Stimulated activated CD4-positive, alpha-beta T cell treated with anti-CD3 and anti-CD28 coated beads, Interleukin-4, amount 100 ng/mL, for 48 hours (primary cell): ENCODE results near the gene NCOR2.

Experiments
- DNase-seq, 2 donors: peaks; one replicate each; pipeline ENCODE4 v3.0.0-alpha.2; 2020; ENCODE audit warnings: low read depth in 2 of 2

Gene NCOR2

GRCh38 chr12:124525927-124526692 is 41.3 kb downstream of the NCOR2 start:
- DNase-seq: no peak

DNA sequence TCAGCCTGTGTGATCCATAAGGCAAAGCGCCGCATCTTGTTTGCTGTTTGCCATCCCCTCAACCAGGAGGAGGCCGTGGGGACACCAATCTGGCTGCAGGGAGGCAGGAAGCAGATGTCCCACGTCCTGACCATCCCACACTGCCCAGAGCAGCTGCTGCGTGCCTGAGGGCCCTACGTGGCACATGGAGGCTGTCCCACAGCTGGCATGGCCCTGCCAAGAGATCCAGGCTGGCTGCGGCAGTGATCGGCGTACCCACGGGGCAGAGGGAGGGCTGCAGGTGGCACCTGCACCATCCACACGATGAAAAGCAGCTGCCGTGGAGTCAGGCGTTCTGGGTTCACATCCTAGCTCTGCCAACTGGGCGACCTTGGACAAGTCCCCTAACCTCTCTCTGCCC is 42.0 kb downstream of the NCOR2 start:
- no peak for DNase-seq

DNA sequence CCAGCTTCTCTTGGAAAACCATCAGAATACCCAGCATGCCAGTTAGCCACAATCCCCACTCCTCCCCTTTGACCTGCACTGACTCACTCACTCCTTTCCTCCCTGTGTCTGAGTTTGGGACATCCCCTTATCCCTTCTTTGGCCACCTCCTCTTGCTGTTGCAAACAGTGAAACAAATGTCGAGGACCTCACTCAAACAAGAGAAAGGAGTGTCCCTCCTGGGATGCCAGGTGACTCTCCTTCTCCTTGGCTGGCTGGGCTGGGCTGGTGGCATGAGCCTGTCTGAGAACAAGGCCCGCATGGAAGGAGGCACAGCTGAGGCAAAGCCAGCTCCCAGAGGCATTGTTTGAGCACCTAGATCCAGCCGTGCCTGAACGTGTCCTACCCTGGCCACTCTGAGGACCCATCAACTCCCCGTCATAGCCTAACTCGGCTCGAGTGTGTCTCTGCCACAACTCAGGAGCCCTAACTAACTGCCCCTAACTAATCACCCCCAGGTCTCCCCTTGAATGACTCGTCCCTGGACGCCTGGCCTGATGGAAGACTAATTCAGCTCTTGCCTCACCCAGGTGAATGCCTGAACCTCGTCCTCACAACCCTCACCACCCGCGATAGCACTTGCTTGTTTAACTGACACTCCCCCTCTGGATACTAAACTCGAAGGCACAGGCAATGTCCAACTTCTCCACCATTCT is 43.0 kb downstream of the NCOR2 start:
- DNase-seq: no peak

- no peak for DNase-seq
Measured at GRCh38 chr12:124523071-124523470, 44.3 kb downstream of the NCOR2 start.

DNA sequence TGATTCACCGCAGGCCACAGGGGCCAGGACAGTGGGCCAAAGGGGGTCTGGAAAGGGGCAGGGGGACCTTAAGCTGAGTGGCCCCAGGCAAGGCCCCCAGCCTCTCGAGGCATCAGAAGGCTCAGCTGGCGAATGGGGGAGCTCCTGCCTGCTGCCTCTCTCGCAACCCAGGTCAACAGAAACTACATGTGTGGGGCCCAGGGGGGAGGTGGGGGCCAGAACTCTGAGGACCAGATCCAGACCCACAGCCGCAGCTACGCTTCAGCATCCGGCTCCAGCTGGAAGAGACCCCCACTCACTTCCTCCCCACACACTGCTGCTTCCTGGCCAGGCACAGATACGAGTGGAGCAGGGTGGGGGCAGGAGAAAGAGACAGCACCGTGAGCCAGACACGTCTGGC is 46.5 kb downstream of the NCOR2 start:
- no peak for DNase-seq

GRCh38 chr12:124520265-124520701 is 47.1 kb downstream of the NCOR2 start:
- DNase-seq: no peak

DNA sequence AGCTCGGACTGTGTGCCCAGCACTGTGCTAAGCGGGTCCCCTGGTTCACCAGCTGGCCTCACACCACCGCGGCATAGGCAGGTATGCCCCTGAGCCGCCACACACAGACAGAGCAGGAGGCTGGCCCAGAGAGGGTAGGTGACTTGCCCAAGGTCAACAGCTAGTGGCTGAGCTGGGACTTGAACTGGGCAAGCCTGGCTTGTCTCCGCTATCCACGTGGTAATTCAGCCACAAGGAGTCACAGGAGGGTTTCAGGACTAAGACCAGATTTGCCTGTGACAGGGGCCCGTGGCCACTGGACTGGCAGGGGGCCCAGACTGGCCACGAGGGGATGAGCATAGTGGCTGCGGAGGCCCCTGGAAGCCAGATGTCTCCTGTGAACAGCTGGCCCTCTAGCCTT is 47.7 kb downstream of the NCOR2 start:
- no peak for DNase-seq

- DNase-seq: no peak
Measured at GRCh38 chr12:124518051-124518932, 49.1 kb downstream of the NCOR2 start.
